Right forelimb (tissue), 1 donor: ENCODE data around the gene PPP2CA.
"Not testable (repeated sequence)": the region's sequence is repeated elsewhere in the genome, so short reads cannot be mapped to it uniquely, and the experiment has no call there.

Experiments used
- DNase-seq: peaks from one replicate; pipeline ENCODE4 v3.0.0-alpha.2; 2018

The PPP2CA gene

DNA sequence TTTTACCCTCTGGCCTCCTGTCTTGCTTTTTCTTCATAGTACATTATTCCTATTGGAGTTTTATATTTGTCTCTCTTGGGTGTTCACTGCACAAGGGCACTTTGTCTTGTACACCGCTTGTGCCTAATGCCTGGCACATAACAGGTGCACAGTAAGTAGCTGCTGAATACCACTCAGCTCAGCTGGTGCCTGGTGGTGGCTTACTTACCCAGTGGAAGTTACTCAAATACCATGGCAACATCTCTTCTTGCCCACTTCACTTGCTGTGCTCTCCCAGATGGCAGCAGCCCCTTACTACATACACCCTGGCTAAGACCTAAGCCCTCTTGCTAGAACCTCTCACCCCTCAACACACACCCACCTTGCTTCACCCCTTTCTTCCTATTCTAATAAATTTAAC, 37.8 kb downstream of the PPP2CA start:
- no peak for DNase-seq

DNA sequence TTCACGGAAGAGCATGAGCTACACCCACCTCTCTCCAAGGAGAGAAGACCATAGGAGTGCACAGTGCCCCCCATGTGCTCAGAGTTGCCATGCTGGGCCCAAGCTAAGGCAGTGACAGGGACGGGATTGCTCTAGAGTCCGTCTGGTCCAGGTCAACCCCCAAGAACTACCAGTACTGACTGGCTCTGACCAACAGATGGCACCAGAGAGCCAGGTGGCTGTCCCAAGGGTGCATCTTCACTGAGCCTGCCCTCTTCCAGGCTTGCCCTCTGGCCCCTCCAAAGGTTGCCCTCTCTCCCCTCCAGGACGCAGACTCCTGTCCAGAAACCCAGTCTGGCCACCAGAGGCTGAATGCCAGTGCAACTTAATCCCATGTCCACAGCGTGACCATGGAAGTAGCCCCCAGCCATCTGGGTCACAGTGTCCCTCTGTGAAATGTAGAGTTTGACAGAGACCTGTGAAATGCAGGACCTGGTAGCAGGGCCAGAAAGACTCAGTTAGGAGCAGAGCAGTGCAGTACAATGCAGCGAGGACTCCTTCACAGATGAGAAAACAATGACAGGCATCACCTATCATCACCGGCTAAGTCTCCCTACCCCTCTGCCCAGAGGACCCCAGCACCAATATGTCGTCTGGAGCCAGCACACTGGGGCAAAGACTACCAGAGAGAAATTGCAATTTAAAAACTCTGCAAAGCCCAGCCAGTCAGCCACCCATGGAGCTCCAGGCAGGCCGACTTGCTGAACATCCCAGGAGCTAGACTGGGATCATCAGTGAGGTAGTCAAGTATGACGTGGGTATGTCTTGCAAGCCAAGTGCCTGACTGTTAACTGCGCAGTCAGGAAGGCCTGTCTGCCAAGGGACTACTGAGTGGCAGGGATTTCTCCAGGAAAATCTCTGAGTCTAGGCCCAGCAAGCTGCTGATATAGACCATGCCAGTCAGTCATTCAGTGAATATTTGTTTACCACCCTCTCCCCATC, 41.4 kb downstream of the PPP2CA start:
- DNase-seq = peak; percentile 78

DNA sequence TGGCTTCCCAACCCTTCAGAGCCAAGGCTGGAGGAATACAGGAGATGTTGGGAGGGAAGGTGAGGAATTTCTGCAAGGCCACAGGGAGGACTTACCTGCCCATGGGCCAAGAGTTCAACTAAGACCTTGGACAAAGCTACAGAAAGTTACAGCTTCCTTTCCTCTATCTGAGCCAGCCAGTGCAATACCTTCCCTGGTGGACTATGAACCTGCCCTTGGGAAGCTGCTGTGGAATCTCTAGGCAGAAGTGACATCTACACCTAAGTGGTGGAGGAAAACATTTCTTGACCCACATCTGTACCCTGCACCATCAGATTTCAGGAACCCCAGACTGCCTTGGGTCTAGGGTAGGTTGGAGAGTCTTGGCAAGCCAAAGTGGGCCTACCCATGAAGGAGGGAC, 42.4 kb downstream of the PPP2CA start:
- no peak for DNase-seq

DNA sequence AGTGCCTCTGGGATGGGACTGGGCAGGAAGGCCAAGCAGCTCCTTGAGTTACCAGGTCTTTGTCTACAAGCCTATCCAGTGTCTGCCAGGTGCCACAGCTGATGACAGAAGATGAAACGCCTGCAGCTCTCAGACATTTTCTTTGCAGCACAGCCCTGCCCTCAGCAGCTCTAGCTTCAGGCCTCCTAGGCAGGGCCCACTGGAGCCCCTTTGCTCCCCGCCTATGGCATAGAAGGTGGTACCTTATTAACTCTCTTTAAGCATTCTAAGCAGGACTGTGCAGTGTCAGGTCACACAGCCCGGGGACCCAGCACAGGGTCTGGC, 47.8 kb downstream of the PPP2CA start:
- no peak for DNase-seq

DNA sequence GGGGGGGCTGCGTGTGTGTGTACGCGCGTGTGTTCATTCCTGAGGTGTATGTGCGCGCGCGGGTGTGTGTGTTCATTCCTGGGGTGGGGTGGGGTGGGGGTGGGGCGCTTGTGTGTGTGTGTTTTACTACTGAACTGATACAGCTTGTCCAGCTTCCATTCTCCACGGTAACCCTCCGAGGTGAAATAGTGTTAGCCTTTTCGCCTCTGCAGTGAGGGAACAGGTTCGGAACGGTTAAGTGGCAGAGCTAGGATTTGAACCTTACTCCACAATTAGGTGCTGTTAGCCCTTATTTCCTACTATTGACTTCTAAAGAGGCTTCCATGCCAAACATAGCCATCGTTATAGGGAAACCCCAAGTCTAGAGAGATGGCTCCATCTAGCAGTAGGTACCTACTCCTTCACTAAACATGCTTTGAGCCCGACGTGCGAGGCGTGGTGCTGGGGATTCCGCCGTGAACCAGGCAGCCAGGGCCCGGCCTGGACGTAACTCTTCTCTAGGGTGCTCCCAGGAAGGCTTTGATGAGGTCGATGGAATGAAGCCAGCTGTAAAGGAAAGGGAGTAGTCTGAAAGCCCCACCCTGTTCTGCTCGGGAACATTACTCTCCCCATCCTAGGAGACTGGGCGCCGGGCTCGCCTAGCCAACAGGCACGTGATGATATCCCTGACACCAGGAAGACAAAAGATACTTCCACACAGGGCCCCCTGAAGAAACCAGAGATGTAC, 48.3 kb downstream of the PPP2CA start:
- DNase-seq = peak; percentile 51

DNA sequence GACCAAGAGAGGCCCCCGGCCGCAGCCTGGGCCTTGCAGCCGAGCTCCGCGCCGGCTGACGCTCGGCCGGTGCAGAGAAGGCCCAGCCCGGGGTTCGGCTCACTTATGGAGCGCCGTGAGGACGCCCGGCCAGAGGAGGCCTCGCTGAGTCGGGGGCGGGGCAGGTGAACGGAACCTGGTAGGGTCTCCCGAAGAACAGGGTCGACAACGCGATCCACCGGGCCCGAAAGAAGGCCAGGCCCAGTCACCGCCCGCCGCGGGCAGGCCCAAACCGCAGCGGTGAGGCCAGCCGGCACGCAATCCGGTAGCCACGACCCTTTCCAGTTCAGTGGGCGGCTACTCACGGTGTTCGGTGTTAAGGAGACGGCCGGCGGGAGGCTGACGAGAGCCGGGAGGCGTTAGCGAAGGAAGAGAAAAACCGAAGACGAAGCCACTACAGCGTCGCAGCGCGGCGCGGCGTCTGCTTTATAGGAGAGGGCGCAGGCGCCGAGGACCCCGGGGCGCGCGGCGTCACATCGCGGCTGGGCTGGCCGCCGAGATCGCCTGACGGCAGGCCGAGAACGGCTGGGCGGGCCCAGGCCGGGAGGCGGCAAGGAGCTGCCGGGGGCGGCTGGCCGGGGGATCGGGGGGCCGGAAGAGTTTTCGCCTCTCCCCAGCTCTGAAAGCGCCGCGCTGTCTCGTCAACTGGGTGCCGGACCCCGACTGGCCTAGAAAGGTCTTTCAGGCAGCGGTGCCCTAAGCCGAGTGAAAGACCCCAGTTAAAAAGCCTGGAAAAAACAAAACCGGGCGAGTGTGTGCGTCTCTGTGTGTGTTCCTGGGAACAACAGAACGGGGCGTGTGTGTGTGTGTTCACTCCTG, 49.1 kb downstream of the PPP2CA start, which contains the start of gene SKP1:
Gene SKP1 (minus strand): TSS at position 440 of the 858 bp plus-strand sequence. CDS start 2,928 bp downstream, outside the sequence.
- DNase-seq = peak; percentile 93

DNA sequence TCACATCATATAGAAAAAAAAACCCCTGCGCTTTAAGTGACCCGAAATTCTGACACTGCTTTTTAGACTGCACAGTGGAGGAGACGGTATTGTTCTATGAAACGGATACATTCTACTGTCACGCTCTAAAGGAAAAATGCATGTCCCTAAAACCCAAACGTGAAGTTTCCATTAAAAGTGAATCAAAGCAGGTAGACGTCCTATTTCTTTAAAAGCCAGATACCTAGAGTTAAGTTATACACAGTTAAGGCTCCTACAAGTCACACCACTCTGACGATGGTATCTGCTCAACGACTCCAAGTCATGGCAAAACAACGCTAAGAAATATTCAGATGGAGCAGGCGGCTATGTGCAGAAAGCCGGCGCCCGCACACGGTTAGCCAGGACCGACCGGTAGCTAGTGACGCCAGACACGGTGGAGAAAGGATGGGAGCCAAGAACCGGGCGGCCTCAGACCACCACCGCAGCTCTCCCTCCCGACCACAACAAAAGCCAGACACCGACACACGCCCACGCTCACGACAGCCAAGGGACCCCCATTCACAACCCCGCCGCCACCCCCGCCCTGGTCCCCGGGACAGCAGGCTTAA, 49.9 kb downstream of the PPP2CA start:
- peak; percentile 69 for DNase-seq

DNA sequence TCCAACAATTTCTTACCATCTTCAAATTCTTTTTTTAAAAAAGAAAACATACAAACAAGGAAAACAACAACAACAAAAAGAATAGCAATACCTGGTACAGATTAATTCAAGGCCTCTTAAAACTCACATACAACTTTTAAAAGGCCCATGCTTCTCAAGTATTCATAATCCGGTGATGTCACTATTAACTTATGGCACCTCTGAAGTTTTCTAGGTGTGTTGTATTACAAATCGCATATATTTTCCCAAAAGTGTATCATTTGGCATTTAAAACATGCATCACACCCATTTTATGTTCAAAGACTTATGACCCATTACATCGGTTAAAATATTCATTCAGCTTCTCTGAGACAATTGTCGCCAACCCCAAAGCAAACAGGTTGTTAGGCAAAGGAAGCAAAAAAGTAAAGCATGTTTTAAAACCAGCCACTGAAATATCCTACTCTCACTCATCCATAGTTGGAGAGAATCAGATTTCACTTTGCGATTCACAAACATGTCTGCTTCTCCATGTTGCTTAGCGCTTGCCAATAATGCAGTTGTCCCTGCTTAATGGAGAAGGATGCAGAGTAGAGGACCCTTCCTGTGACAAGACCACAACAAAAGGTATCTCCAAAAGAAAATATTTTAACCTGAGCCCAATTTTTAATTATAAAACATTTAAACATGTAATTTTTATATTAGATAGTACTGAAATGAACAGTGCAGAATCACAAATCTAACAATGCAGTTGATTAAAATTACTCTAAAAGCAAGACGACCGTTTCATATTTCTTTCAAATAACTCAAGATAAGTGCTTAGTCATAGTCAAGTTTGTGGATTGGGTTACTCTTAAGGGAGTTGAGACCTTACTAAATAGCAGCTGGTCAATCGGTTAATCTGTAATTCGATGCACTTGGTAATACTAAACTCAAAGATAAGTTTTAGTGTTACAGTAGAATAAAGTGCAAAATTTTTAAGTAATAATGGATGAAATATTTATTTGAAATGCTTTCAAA, 50.7 kb downstream of the PPP2CA start:
- no peak for DNase-seq

DNA sequence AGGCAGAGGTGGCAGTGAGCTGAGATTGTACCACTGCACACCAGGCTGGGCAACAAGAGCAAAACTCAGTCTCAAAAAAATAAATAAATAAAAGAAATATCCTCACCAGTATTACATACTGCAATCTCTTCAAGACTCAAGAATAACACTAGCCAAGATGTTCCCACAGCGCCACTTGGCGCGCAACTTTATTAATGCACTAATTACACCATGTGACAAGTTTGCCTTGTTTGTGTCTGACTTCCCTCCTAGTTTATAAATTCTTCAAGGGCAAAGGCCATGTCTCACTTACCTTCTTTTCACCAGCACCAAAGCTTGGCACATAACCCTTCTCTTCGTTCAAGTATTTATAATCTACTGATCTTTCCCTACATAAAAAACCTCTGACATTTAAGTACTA, 53.9 kb downstream of the PPP2CA start:
- no peak for DNase-seq

DNA sequence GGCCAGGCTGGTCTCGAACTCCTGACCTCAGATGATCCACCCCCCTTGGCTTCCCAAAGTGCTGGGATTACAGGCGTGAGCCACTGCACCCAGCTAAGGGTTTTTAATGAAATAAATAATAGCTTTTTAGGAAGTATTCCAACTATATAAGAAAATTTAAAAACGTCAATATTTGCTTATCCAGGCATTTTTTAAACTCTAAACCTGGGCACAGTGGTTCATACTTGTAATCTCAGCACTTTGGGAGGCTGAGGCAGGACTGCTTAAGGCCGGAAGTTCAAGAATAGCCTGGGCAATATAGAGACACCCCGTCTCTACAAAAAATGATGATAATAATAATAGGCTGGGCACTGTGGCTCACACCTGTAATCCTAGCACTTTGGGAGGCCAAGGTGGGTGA, 63.3 kb downstream of the PPP2CA start:
- no peak for DNase-seq

DNA sequence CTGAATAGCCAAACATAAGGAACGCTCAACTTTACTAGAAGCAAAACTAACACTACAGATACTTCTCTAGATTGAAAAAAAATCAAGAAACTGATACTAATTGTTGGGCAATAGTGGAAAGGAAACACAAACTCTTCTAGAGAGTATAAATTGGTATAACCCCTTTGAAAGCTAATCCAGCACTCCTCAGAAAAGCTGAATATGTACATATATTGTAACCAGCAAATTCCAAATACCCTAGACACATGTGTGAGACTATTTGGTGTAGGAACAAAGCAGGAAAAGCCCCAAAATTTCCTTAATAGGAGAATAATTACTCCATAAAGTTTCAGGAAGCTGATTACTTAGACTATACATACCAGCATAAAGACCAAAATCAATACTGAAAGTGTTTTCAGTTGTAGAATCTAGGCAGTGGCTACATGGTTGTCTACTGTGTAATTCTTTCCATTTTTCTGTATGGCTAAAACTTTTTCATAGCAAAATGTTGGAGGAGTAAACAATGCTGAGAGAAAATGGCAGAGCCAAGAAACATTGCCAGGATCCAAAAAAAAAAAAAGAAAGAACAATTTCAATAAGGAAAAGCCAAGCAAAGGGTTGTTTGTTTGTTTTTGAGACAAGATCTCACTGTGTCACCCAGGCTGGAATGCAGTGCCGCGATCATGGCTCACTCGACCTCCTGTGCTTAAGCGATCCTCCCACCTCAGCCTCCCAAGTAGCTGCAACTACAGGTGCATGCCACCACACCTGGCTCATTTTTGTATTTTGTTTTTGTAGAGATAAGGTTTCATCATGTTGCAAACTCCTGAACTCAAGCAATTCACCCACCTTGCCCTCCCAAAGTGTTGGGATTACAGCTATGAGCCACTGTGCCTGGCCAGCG, 64.1 kb downstream of the PPP2CA start:
- DNase-seq = no peak

DNA sequence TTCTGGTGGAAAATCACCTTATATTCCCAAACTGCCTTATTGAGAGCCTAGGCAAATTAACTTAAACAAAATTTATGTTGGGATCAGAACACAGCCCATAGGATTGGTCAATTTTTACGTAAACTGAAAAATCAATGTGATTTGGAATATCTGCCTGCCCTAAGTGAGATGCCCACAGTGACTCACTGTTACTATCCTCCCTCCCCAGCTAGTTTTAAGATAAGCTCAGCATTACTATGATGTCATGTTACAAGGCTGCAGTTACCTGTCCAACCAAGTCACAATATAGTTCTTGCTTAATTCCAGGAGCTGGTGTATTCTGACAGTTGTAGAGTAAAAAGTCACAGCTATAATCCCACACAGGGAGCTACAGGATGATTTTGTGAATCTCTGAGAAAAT, 72.2 kb downstream of the PPP2CA start:
- DNase-seq = no peak

DNA sequence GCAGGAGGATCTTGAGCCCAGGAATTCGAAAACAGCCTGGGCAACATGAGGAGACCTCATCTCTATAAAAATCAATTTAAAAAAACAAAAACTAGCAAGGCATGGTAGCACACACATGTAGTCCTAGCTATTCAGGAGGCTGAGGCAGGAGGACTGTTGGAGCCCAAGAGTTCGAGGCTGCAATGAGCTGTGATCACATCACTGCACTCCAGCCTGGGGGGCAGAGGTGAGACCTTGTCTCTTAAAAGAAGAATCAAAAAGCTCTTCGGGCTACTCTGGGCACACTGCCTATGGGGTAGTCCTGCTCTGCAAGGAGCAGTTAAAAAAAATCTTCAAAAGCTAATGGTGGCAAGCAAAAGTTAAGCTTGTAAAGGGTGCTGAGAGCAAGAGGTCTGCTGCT, 72.6 kb downstream of the PPP2CA start:
- no peak for DNase-seq

DNA sequence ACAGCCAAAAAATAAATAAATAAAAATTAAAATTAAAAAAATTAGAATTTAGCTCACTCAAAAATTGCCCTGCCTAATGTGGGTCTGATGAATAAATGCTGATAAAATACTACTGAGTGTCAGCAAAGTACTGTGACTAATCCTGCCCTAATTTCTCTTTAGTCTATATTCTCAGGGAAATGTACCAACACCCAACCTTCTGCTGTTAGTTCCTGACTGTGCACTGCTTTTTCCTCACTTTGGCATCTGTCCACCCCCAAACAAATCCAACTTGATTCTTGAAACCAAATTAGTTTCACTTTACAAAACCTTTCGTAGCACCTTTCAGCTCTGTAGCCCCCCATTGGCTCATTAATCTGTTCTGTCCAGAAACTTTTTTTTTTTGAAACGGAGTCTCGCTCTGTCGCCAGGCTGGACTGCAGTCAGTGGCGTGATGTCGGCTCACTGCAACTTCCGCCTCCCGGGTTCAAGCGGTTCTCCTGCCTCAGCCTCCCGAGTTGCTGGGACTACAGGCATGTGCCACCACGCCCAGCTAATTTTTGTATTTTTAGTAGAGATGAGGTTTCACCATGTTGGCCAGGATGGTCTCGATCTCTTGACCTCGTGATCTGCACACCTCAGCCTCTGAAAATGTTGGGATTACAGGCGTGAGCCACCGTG, 73.6 kb downstream of the PPP2CA start:
- DNase-seq = not testable (repeated sequence)

DNA sequence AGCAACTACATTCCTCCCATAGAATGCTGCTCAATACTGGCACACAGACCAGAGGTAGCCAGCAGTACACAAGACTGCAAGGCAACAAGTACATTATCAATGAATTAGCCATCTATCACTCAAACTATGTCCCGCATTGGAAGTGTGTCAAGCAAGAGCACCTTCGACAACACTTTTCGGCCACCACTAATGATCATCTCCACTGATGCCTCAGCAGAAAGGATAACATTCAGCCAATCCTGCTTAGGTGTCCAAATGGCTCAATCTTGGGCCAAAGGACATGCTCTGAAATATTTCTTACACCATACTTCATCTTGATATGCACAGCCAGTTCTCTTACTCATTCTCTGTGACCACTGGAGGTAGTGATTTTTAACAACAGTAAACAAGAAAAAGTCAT, 74.2 kb downstream of the PPP2CA start:
- no peak for DNase-seq

DNA sequence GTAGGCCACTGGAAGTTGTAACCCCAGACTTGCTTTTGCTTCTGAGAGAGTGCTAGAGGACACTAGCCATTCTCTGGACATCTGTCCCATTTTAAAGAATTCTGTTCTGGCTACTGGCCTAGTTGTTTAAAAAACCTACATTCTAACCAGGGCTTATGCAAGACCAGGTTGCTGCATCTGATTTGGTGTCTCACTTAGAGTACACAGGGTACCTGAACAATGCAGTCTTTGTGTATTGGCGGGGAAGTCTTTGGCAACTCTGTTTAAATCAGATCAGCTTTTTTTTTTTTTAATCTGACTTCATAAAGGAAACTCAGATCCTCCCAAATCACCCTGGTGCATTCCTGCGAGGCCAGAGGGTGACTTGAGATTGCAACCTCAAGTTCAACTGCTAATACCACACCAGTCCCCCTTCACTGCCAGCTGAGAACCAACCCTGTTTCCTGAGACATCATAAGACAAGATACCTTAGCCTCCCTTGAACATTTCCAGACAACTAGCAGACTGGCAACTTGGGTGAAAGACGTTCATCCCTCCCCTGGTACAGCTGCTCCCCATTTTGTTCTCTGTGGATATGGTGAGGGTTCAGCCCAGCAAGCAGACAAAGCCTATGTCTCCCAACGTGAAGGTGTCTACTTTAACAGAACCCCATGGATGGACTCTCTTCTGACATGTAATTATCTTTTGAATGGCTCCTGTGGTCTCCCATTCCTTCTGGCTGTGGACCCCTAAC, 76.1 kb downstream of the PPP2CA start:
- DNase-seq = no peak

DNA sequence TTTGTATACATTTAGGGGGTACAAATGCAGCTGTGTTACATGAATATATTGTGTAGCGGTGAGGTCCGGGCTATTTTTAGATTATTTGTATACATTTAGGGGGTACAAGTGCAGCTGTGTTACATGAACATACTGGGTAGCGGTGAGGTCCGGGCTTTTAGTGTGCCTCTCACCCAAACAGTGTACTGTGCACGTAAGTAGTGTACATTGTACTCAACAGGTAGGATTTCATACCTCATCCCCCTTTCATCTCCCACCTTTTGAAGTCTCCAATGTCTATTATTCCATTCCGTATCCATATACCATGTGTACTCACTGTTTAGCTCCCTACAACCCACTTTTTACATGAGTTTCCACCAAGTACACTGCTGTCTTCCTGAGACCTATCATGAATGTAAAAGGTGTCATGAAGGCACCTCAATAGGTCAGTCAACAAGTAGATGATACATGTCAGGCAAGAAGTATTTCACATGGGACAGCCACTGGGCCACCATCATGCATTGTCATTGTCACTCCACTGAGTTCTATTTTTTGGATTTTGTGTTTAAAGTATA, 76.8 kb downstream of the PPP2CA start:
- DNase-seq = no peak

DNA sequence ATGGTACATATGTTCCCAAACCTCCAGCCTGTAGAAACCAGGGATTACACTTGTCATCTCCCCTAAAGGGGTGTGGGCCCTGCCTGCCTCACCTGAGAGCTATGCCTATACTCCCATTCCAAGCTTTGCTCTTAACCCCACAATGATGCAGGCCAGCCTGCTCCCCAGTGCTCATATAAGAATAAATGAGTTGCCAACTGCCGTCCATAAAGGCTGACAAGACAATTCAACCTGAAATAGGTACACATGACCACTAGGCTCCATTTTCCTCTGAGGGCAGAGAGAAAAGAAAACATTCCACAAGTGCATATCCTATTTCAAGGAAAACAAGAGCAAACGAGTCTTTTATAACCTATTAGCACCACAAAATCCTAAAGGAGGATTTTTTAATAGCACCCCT, 77.6 kb downstream of the PPP2CA start:
- DNase-seq = no peak
